ENCODE results near the gene PHACTR1.

The PHACTR1 gene

GRCh38 chr6:12848964-12849808 lies 132.6 kb downstream of the PHACTR1 start:
- TF ChIP-seq, protein P1, sequence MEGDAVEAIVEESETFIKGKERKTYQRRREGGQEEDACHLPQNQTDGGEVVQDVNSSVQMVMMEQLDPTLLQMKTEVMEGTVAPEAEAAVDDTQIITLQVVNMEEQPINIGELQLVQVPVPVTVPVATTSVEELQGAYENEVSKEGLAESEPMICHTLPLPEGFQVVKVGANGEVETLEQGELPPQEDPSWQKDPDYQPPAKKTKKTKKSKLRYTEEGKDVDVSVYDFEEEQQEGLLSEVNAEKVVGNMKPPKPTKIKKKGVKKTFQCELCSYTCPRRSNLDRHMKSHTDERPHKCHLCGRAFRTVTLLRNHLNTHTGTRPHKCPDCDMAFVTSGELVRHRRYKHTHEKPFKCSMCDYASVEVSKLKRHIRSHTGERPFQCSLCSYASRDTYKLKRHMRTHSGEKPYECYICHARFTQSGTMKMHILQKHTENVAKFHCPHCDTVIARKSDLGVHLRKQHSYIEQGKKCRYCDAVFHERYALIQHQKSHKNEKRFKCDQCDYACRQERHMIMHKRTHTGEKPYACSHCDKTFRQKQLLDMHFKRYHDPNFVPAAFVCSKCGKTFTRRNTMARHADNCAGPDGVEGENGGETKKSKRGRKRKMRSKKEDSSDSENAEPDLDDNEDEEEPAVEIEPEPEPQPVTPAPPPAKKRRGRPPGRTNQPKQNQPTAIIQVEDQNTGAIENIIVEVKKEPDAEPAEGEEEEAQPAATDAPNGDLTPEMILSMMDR (IDR thresholded peaks at IDR 0.05), result no peak
- peaks cover 6% of the 10 kb centered on the region for H3K27me3 ChIP-seq

DNA sequence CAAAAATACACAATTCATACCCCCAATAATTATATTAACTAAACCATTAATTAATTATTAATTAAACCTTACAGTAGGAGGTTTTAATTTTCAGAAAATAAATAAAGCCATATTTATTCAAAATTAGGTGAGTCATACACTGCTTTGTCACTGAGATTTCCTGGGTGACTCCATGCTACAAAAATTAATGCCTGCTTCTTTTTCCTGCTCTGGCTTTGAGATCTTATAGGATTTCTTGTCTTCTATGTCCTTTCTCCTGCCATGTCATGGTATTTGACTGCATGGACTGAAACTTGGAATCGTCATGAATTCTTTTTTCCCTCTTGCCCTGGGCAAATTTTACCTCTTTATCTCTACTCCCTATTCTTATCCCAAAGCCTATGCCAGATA lies 133.2 kb downstream of the PHACTR1 start:
- H3K9me3 ChIP-seq, result no peaks in the 10 kb centered on the region
- H3K27ac ChIP-seq, result no peak overlapping the region
- H3K4me3 ChIP-seq (ENCODE audit: low read depth in 1 of 2, low read length in 1 of 2), result no peak overlapping the region
- no peaks in the 10 kb centered on the region for H3K36me3 ChIP-seq
- H3K27me3 ChIP-seq, result peaks cover 6% of the 10 kb centered on the region
- no peaks in the 10 kb centered on the region for H3K4me1 ChIP-seq (ENCODE audit: control insufficient read depth in 1 of 2, insufficient read depth in 1 of 2, low read depth in 1 of 2, low read length in 1 of 2)
- TF ChIP-seq, protein P1 (IDR thresholded peaks at IDR 0.05), result no peak

More at GRCh38 chr6:12848964-12849808, 132.6 kb downstream of the PHACTR1 start:
- Histone ChIP-seq H3K27ac (no peak overlapping the region), H3K4me3 (ENCODE audit: low read depth in 1 of 2, low read length in 1 of 2) (no peak overlapping the region), H3K36me3 (no peaks in the 10 kb centered on the region), H3K9me3 (no peaks in the 10 kb centered on the region), H3K4me1 (ENCODE audit: control insufficient read depth in 1 of 2, insufficient read depth in 1 of 2, low read depth in 1 of 2, low read length in 1 of 2) (no peaks in the 10 kb centered on the region)

DNA sequence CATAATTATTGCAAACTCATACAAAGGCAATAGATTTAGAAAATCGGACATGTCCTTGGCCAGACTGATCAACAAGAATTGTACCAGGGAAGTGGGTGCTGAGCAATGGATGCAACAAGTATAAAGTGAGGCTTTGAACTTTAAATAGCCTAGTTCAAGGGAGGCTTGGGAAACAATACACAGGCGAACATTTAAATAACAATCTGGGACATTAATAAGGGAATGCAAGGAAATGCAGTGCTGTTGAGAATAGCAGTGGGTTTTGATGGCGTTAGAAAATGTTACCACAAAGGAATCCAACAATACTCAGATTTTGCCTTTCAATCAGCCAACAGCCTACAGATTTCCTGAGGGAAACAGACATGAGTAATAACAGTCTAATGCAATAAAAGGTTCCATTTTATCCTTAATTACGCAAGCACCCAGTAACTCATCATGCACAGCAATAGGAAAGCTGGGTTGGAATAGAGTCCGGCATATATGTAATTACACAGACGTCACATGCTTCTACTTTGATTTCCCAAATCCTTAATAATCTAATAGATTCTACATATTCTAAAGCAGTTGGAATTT lies 134.6 kb downstream of the PHACTR1 start:
- H3K27ac ChIP-seq, result no peak overlapping the region
- no peak overlapping the region for H3K4me3 ChIP-seq (ENCODE audit: low read depth in 1 of 2, low read length in 1 of 2)
- H3K4me1 ChIP-seq (ENCODE audit: control insufficient read depth in 1 of 2, insufficient read depth in 1 of 2, low read depth in 1 of 2, low read length in 1 of 2), result no peaks in the 10 kb centered on the region
- H3K36me3 ChIP-seq, result no peaks in the 10 kb centered on the region
- H3K27me3 ChIP-seq, result peaks cover 6% of the 10 kb centered on the region
- H3K9me3 ChIP-seq, result no peaks in the 10 kb centered on the region
- TF ChIP-seq, protein P1 (IDR thresholded peaks at IDR 0.05), result no peak

GRCh38 chr6:12861603-12862002 lies 145.0 kb downstream of the PHACTR1 start:
- Histone ChIP-seq H3K4me3 (ENCODE audit: low read depth in 1 of 2, low read length in 1 of 2) (no peak overlapping the region), H3K9me3 (no peaks in the 10 kb centered on the region), H3K27me3 (no peaks in the 10 kb centered on the region), H3K4me1 (ENCODE audit: control insufficient read depth in 1 of 2, insufficient read depth in 1 of 2, low read depth in 1 of 2, low read length in 1 of 2) (no peaks in the 10 kb centered on the region), H3K27ac (no peak overlapping the region), H3K36me3 (no peaks in the 10 kb centered on the region)
- TF ChIP-seq, protein P1 (IDR thresholded peaks at IDR 0.05), result no peak

GRCh38 chr6:12865117-12865516 lies 148.6 kb downstream of the PHACTR1 start:
- Histone ChIP-seq H3K4me1 (ENCODE audit: control insufficient read depth in 1 of 2, insufficient read depth in 1 of 2, low read depth in 1 of 2, low read length in 1 of 2) (no peaks in the 10 kb centered on the region), H3K27ac (no peak overlapping the region), H3K36me3 (no peaks in the 10 kb centered on the region), H3K9me3 (no peaks in the 10 kb centered on the region), H3K4me3 (ENCODE audit: low read depth in 1 of 2, low read length in 1 of 2) (no peak overlapping the region), H3K27me3 (peaks cover 10% of the 10 kb centered on the region)
- TF ChIP-seq, protein P1 (IDR thresholded peaks at IDR 0.05), result no peak
